Measurements from ENCODE around the gene GLP2R. TPM values are rescaled to one million over a fixed set of nuclear protein-coding genes. Genes with fewer than 3 reads are reported as not detected.

Gene GLP2R
- total RNA-seq, 3 donors from 2014 or later: 5.8 to 28.2 (median 7.4) TPM

GRCh38 chr17:9938764-9939163 lies 113.0 kb downstream of the GLP2R start:
- intact Hi-C loops (cut with DNase I, micrococcal nuclease): no loop called here
- TF ChIP-seq CTCF (IDR thresholded peaks at IDR 0.05): no peak
- Histone ChIP-seq H3K9me3 (peaks cover 4% of the 10 kb centered on the region), H3K4me3 (no peak overlapping the region), H3K36me3 (ENCODE audit: low read depth) (no peaks in the 10 kb centered on the region), H3K4me1 (ENCODE audit: low read depth) (no peaks in the 10 kb centered on the region)
- DNase-seq (no peak), ATAC-seq (no peak)

- Histone ChIP-seq H3K36me3 (ENCODE audit: low read depth) (no peaks in the 10 kb centered on the region), H3K4me3 (no peak overlapping the region), H3K4me1 (ENCODE audit: low read depth) (no peaks in the 10 kb centered on the region), H3K9me3 (peaks cover 4% of the 10 kb centered on the region)
- intact Hi-C loops (cut with DNase I, micrococcal nuclease): no loop called here
- ATAC-seq: no peak
- DNase-seq: no peak
- TF ChIP-seq CTCF (IDR thresholded peaks at IDR 0.05): no peak
Measured at GRCh38 chr17:9940841-9941240, 115.1 kb downstream of the GLP2R start.

- DNase-seq: no peak
- no peaks in the 10 kb centered on the region for H3K36me3 ChIP-seq (ENCODE audit: low read depth)
- H3K4me1 ChIP-seq (ENCODE audit: low read depth): no peaks in the 10 kb centered on the region
- ATAC-seq: no peak
- H3K9me3 ChIP-seq: peaks cover 4% of the 10 kb centered on the region
- H3K4me3 ChIP-seq: no peak overlapping the region
- intact Hi-C loops (cut with DNase I, micrococcal nuclease): no loop called here
- no peak for TF ChIP-seq CTCF (IDR thresholded peaks at IDR 0.05)
Measured at GRCh38 chr17:9941305-9941704, 115.6 kb downstream of the GLP2R start.

Other genes with a start within 250 kb of the GLP2R start
- not detected for gene CFAP52, start 249.3 kb upstream of the GLP2R start, total RNA-seq
- gene USP43, start 180.4 kb upstream of the GLP2R start, total RNA-seq: 10 to 100 TPM in 2 of 3 donors, 1 to 10 TPM in 1; 7.2 to 18.4 (median 13.6) TPM
- gene DHRS7C, start 34.3 kb upstream of the GLP2R start, total RNA-seq: under 1 TPM in 1 of 3 donors, not detected in 2; 0.85 TPM
- gene GSG1L2, start 3.8 kb upstream of the GLP2R start, total RNA-seq: not detected
- under 1 TPM in 2 of 3 donors, not detected in 1; 0.16 to 0.27 TPM for gene RCVRN, start 79.3 kb downstream of the GLP2R start, total RNA-seq

Data from mucosa of descending colon (tissue), 3 donors.